Nucleus accumbens (tissue), 56 donors: ENCODE measurements around the gene ANAPC16.
"Not testable (repeated sequence)": the region's sequence is repeated elsewhere in the genome, so short reads cannot be mapped to it uniquely, and the experiment has no call there.

Source experiments
- DNase-seq, 56 donors: peaks; one replicate each; lab custom pipeline; 2025; lab: John Stamatoyannopoulos, UW

Gene ANAPC16

DNA sequence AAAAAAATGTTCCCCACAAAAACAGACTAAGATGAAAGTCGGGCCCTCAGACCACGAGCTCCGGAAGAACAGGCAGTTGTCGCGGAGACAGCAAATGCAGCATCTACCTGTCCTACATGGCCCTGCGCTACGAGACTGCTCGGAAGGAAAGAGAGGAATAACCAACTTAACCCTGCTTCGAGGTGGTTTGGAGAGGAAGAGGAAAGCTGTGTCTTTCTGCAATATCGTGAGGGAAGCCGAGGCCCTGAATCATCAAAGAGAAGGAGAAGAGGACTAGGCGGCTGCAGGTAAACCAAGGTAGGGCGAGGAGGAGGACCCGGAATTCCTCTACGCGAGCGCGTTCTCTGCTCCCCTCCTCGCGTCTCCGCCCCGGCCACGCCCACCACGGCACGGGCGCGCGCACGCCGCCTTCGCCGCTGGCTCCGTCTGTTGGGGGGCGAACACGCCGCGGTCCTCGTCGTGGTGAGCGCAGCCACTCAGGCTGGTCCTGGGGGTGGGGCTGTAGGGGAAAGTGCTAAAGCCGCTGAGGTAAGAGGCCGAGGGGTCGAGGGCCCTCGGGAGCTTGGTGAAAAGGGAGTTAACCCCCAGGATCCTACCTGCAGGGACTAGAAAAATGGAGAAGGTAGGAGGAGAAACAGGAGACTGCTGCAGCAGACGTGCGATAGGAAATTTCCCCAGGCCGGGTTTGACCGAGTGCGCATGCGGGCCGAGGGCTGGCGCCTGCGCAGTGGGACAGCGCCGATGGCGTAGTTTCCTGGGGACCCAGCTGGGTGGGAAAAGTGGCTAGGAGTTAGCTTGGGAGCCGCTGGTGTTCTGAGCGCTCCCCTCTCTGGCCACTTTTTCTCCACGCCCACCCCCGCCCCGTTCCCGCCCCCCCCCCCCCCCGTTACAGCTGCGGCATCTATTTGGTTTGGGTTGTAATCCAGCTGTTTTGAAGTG lies at the start of gene ANAPC16, which contains the start of gene ASCC1:
Gene ANAPC16 (plus strand): TSS at position 402 of the 939 bp plus-strand sequence. CDS start 7,903 bp downstream, outside the sequence.
Gene ASCC1 (minus strand): TSS at position 666 of the 939 bp plus-strand sequence. CDS start 2,978 bp downstream, outside the sequence.
- DNase-seq: peak; percentile 51 to 99 (median 93)

DNA sequence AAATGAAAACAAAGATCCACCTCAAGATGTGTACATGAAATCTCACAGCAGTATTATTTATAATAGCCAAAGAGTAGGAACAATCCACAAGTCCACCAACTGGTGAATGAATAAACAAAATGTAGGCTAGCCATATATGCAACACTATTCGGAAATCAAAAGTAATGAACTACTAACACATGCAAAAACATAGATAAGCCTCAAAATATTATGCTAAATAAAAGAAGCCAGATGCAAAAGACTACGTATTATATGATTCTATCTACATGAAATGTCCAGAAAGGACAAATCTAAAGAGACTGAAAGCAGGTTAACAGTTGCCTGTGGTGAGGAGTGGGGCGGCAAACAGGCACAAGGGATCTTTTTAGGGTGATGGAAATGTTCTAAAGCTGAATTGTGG lies 48.7 kb upstream of the ANAPC16 start:
- DNase-seq: no peak

DNA sequence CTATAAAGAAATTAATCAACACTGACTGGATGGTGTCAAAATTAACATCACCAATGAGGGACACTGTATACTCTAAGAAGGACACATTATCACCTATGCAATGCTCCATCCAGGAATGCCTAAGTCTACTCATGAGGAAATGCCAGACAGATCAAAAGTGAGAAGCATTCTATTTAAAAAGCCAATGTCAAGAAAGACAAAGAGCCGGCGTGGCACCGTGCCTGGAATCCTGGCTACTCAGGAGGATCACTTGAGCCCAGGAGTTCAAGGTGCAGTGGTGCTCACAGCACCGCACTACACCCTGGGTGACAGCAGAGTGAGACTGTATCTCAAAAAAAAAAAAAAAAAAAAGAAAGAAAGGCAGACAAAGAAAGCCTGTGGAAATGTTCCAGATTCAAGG lies 45.5 kb upstream of the ANAPC16 start:
- DNase-seq: peak in 1 of 56 donors; percentile 3

DNA sequence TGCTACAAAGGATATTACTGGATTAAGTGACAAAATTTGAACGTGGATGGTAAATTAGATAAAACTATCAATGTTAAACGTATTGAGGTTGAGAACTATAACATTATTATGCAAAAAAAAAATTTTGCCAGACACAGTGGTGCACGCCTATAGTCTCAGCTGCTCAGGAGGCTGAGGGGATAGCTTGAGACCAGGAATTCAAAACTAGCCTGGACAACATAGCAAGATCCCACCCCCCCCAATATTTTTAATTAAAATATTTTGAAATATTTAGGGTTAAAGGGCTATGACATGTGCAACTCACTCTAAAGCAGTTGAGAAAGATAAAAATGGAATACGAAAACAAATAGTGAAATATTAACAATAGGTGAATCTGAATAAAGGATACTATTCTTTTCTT lies 45.1 kb upstream of the ANAPC16 start:
- no peak for DNase-seq

DNA sequence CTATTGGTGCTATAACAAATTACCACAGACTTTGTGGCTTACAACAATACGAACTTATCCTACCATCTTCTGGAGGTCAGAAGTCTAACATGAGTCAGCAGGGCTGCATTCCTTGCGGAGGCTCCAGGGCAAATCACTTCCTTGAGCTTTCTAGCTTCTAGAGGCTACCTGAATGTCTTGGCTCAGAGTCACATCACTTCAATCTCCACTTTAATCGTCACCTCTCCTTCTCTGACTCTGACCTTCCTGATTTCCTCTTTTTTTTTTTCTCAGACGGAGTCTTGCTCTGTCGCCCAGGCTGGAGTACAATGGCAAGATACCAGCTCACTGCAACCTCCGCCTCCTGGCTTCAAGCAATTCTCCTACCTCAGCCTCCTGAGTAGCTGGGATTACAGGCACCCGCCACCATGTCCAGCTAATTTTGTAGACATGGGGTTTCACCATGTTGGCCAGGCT lies 44.6 kb upstream of the ANAPC16 start:
- no peak for DNase-seq

DNA sequence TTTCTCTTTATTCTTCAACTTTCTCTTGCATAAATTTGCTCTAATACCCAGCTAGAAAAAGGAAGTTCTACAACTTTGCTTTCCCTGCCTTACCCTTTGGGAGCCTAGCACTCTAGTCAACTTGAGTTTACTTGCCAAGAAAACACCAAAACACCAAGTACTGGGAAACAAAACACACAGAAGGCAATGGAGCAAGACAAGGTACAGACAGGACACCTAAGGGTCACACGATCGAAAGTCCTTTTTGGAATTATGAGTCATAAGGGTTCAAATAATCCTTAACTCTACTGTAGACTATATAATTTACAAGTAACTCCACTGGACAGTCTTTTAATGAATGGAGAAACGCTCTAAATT lies 42.6 kb upstream of the ANAPC16 start:
- DNase-seq: no peak

DNA sequence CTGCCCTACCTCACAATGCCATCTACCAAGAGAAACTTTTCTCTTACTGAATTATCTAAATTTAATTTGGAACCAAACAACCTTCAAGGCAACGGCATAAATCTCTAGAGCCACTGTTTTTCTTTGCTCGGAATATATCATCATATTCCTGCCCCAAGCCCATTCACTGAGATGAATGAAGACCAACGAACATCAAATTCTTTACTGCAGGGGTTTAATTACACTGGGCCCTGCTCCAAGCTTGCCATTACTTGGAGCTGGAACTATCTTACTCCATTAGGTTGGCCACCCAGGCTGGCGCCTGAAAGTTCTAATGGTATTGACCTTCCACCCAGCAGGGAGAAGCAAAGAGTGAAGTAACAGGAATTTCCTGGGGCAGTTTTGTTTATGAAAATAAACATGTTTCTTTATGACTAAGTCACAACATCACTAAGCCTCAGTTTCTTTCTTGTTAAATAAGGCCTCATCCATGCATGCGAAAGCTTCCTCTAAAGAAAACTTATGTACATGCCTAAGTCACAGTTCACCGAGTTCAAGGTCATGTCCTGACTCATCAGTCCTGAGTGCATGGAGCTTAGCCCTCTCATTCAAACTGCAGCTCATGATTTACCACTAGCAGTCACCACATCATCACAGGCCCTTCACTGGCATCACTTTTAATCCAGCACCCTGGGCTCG lies 42.1 kb upstream of the ANAPC16 start:
- no peak for DNase-seq

DNA sequence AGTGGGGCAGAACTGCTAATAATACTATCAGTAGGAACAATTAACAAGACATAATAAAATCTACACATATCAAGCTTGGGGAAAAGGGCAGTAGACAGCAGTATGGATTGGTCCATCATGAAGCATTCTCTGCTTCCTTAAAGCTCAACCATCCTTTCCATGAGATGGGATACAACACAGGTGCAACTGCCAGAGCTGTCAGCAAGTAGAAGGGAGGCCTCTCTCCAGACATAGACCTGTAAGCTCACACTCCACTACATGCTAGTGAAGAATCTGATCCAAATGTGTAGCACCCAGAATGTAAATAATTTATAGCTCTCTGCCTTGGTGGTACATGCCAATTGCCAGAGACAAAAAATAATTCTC lies 41.5 kb upstream of the ANAPC16 start:
- no peak for DNase-seq

DNA sequence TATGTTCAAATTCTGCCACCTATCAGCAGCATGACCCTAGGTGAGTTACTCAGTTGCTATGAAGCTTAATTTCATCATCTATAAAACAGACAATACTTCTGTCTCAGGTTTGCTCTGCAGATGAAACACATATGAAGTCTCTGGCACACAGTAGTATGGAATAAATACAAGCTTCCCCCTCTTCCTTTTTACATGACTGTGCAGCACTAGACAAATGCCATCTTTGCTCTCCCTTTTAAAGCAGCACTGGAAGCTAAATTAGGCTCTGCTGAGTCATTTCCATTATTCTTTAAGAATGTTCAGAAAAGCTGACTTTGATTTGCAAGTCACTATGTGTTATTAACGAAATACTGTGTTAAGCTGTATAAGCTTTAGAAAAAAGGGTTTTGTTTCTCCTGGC lies 40.7 kb upstream of the ANAPC16 start:
- no peak for DNase-seq

DNA sequence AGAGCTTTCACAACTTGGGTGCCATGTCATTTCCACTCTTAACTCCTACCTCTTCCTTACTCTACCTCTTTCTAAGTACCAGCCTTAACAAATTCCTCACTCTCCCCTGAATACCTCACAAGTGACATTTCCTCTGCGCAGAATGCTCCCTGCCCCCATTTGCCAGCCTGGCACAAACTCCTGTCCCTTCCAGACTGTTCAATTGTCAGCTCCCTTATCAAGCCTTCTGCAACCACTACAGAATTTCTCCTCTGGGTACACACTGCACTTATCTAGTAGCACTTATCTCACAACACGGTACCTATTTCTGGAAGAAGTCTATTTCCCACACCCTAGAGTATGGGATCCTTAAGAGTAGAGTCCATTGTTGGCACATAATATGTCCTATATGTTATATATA lies 39.1 kb upstream of the ANAPC16 start:
- no peak for DNase-seq

DNA sequence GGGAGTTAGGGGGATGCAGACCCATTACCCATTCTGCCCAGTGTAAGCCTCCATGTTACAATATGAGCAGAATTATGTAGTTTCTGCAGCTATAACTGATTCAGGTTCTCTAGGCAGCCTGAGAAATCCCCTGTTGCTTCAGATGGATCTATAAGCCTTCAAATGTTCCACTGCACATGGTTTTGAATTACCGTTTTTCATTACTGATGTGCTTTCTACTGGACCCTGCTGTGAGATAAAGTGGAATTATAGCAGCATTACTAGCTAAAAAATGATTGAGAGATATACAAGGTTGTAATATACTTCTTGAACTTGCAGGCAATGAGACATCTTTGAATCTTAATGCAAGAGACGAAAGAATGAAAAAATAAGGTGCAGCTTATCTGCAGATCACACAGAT lies 38.4 kb upstream of the ANAPC16 start:
- DNase-seq: no peak

DNA sequence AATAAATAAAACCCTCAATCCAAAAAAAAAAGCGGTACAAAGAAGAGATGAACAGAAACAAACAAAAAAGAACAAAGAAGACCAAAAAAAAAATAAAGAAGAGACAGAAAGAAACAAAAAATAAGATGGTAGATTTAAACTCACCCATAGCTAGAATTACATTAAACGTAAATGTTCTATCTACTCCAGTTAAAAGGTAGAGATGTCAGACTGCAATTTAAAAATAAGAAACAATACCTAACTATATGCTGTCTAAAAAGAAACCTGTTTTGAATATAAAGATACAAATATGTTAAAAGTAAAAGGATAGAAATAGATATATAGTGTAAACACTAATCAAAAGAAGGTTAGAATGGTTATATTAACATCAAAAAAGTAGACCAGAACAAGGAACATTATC lies 31.7 kb upstream of the ANAPC16 start:
- DNase-seq: no peak

DNA sequence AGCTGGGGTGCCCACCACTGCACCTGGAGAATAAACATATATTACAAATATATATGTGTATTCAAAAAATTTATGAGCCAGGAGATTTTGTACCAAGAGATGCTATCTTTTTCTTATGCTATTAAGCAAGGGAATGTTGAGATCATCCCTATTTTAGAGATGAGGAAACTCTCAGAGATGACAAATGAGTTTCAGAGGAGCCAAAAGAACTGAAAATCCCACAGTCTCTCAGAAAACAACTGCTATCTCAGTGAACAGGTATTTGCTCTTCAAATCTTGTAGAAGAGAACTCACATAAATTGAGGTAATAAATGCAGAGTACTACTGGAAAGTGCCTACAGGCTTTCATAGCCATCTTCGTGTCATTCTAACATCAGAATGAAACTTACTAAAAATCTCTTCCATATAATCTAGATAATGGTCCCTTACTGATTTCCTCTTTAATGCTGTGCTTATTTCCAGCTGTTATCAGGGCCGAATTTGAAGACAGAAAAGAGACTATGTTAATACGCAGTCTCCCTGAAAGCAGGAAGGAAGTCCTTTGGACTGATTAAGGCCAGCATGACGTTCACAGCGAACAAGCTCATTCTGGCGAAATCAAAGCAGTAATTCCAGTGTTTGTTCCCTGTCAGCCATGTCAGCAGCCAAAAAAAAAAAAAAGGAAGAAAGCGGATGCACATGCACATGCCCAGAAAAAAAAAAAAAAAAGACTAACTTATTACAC lies 29.4 kb upstream of the ANAPC16 start:
- DNase-seq: no peak

DNA sequence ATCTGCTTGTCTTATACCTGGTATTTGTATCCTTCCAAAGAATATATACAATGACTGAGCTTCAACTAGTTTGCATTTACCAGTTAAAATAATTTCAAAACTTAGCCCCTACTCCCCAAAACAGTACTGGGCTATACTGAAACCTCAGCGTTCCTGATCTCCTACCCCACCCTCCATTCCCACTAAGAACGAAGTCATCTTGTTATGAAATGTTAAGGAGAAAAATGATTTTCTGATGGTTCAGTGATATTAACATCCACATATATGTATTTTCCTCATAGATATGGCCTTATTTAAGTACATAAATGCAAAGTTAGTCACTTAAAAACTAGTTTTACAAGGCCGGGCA lies 28.9 kb upstream of the ANAPC16 start:
- DNase-seq: no peak

DNA sequence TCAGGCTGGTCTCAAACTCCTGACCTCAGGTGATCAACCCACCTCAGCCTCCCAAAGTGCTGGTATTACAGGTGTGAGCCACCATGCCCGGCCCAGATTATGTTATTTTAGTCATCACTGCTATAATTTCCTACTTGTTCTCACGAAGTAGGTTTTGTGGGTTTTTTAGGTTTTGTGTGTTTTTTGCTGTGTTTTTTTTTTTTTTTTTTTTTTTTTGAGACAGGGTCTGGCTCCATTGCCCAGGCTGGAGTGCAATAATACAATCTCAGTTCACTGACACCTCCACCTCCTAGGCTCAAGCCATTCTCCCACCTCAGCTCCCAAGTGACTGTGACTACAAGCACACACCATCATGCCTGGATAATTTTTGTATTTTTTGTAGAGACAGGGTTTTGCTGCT lies 20.9 kb upstream of the ANAPC16 start:
- DNase-seq: no peak

DNA sequence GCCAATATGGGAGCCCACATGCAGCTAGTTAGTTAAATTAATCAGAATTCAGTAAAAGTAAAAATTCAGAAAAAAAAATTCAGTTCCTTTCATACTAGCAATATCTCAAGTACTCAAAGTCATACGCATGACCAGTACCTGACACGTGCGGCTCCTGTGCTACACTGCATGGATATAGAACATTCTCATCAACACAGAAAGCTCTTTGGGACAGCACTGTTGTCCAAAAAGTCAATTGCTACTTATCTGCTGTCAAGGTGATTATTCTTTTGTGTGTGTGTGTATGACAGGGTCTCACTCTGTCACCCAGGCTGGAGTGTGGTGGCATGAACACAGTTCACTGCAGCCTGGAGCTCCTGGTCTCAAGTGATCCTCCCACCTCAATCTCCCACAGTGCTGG lies 14.9 kb upstream of the ANAPC16 start:
- no peak for DNase-seq

DNA sequence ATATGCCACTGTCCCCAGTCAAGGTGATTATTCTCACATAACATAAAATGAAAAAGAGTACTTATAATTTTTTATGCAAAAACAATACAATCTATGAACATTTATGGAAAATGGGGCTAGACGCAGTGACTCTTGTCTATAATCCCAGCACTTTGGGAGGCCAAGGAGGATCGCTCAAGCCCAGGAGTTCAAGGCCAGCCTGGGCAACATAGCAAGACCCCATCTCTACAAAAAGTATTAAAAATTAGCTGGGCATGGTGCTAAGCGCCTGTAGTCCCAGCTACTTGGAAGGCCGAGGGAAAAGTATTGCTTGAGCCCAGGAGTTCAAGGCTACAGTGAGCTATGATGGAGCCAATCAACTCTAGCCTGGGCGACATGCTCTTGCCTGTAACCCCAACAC lies 14.5 kb upstream of the ANAPC16 start:
- no peak for DNase-seq

DNA sequence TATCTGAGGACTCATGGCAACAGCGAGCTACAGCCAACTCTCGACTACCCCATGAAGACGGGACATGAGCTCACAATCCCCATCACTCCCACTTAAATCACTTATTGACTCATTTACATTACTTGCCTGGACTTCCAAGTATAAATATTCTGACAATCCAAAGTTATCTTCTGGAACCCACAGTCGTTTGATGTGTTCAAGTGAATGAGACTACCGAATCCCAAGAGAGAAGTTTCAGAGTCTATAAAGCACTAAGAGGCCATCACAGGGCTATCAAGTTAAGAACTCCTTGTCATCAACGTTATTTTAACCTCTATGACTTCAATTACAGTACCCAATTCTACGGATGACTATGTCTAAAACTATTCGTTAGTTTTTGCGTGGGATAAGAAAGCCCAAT lies 11.5 kb upstream of the ANAPC16 start:
- DNase-seq: no peak

DNA sequence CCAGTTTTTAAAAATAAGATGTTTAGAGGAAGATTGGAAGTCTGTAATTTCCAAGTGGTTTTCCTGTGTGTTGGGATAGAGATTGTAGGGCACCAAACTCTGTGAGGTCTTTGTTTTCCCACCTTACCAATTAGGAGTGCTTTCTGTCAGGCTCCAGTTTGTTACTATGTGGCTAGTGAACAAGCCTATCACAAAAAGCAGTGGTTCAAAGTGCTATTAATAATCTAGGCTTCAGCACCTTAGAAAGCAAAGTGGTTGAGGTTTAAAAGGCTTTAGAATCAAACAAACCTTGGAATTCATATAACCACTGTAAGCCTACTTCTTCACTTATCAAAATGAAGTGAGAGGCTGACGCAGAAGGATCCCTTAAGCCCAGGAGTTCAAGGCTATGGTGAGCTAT lies 11.1 kb upstream of the ANAPC16 start:
- no peak for DNase-seq

DNA sequence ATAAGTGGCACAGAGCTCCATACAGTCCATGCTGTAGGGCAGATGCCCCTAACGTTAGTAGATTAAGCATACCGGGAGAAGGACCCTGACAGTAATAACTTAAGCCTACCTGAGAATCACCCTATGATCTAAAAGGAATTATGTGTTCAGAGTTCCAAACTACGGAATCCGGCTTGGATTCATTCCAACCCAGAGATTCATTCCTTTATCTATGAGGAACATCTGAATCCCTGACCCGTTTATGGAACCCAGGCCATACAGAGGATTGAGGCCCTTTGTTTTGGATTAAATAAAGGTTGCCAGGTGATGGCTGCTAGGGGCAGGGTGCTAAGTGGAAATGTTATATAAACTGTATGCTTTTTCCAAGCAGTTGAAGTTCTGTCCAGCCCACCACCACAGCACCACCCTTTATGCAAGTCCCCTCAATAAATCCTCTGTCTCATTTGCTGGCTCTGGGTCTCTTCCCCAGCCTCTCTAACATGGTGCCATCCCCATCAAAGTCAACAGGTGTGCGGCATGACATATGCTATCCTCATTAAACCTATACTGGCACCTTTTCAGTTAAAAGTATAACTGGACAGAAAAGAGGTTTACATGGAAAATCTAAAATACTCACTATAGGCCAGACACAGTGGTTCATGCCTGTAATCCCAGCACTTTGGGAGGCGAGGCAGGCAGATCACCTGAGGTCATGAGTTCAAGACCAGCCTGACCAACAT lies 9.1 kb upstream of the ANAPC16 start:
- DNase-seq: no peak

DNA sequence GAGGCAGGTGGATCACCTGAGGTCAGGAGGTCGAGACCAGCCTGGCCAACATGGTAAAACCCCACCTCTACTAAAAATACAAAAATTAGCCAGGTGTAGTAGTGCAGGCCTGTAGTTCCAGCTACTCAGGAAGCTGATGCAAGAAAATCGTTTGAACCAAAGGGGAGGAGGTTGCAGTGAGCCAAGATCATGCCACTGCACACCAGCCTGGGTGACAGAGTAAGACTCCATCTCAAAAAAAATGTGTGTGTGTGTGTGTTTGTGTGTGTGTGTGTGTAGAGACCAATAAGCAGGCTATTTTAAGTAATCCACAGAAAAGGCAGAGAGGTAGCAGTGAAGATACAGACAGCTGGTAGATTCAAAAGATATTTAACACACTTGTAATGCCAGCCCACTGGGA lies 7.3 kb upstream of the ANAPC16 start:
- DNase-seq: not testable (repeated sequence)
